ENCODE measurements around the gene CACNA2D3.

The CACNA2D3 gene

DNA sequence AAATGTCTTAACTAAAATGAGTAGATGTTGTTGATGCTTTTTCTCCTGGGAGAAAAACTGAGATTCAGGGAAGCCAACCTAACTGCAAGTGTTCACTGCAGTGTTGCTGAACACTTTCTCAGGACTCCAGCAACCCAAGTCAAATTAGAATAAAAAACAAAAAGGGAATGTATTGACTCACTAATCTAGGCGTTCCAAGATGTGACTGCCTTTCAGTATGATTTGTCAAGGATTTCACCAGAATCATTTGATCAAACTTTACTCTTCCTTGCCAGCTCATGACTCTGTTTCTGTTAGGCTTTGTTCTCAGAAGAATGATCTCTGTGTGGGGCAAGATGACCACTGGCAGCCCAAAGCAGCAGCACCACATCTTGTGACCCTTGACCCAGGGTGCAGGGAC, 364.0 kb downstream of the CACNA2D3 start:
- FAIRE-seq, result no peak
- TF ChIP-seq CTCF (IDR thresholded peaks at IDR 0.05; ENCODE audit: insufficient read depth, missing control alignments), result no peak
- no peak for DNase-seq (ENCODE audit: insufficient read length, low spot score)

DNA sequence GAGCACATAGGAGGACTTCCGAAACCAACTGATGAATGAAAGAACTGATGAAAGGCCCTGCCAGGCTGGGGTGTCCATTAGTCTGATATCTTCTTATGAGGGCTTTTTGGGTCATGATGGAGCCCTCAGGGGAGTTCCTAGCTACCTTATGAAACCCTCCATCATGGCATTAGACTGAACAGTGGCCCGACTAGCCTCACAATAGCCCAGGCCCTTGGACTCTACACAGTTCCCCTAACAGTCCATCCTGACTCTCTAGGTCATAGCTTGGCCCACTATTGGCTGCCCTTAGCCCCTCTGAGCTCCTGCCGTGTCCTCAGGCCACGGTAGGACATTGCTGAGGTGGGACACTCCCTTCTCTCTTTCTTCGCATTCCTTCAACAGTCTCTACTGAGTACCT, 365.9 kb downstream of the CACNA2D3 start:
- TF ChIP-seq CTCF (IDR thresholded peaks at IDR 0.05; ENCODE audit: insufficient read depth, missing control alignments), result no peak
- FAIRE-seq (no peak), DNase-seq (ENCODE audit: insufficient read length, low spot score) (no peak)

GRCh38 chr3:54494209-54494608, 371.9 kb downstream of the CACNA2D3 start:
- FAIRE-seq, result no peak
- TF ChIP-seq CTCF (IDR thresholded peaks at IDR 0.05; ENCODE audit: insufficient read depth, missing control alignments), result no peak

DNA sequence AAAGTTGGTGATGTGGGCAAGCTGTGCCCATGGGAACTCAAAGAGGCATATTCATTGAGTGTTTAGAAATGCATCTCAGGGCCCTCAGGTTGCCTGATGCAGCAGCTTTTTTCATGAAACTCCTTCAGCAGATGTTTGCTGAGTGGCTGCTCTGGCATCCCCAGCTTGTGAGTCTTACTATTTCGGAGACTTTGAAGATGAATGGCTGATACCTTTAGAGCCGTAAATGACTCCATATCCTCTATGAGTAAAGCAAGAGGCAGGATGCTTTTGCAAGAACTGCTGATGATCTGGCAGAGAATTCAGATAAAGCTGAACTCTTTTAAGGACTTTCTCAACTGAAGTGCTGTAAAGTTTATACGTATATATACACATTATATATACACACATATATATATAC, 384.3 kb downstream of the CACNA2D3 start:
- no peak for TF ChIP-seq CTCF (IDR thresholded peaks at IDR 0.05; ENCODE audit: insufficient read depth, missing control alignments)
- DNase-seq (ENCODE audit: insufficient read length, low spot score), result no peak
- no peak for FAIRE-seq

More at GRCh38 chr3:54494209-54494608, 371.9 kb downstream of the CACNA2D3 start:
- no peak for DNase-seq (ENCODE audit: insufficient read length, low spot score)

GRCh38 chr3:54507876-54508460, 385.6 kb downstream of the CACNA2D3 start:
- no peak for TF ChIP-seq CTCF (IDR thresholded peaks at IDR 0.05; ENCODE audit: insufficient read depth, missing control alignments)
- DNase-seq (ENCODE audit: insufficient read length, low spot score) (no peak), FAIRE-seq (no peak)

- TF ChIP-seq CTCF (IDR thresholded peaks at IDR 0.05; ENCODE audit: insufficient read depth, missing control alignments), result no peak
- no peak for FAIRE-seq
- DNase-seq (ENCODE audit: insufficient read length, low spot score), result no peak
Measured at GRCh38 chr3:54510506-54510905, 388.2 kb downstream of the CACNA2D3 start.

DNA sequence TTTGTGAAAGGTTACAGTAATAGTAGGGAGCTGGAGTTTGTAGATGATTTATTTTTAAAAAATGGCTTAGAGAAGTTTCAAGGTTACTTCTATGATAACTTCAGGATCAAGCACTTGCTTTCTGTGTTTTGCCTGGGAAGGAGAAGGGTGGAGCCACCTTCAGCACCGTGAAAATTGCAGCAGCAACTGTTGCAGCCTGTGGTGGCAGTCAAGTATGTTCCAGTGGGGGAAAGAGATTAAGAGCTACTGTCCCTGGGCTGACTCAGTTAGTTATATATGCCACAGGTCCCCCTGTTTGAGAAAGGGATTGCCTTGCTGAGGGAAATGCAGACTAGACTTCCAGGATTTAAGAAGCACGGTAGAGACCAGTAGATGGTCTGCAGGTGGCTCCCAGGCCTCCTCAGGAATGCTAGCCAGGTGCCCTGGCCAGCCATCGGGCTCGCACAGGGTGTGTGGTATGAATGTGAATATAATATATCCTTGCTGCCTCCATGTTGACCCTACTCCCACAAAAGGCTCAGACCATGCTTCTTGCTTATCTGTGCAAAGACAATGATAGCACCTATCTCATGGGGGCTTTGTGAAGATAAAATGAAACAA, 389.5 kb downstream of the CACNA2D3 start:
- DNase-seq (ENCODE audit: insufficient read length, low spot score) (no peak), FAIRE-seq (no peak)
- TF ChIP-seq CTCF (IDR thresholded peaks at IDR 0.05; ENCODE audit: insufficient read depth, missing control alignments), result no peak

Measured in D721Med (cell line).